GM21717 (cell line): Measurements from ENCODE around the gene PAN3.
"Not testable (repeated sequence)": the region's sequence is repeated elsewhere in the genome, so short reads cannot be mapped to it uniquely, and the experiment has no call there.

Experiments
- ATAC-seq: cut with Tn5 transposase; IDR thresholded peaks from one replicate; pipeline ENCODE4 v1.9.1; 2021; ENCODE audit warnings: mild to moderate bottlenecking, moderate library complexity; ENCODE audit not compliant: unreplicated experiment

Gene PAN3

GRCh38 chr13:28138012-28138755, at the start of gene PAN3:
Gene PAN3, plus strand, starts transcription at chr13:28138545. Its CDS starts 113 bp downstream, at chr13:28138658.
- ATAC-seq, result peak; percentile 36

- no peak for ATAC-seq
Observed at GRCh38 chr13:28089065-28089464, 49.3 kb upstream of the PAN3 start.

- ATAC-seq, result no peak
Observed at GRCh38 chr13:28092431-28092830, 45.9 kb upstream of the PAN3 start.

GRCh38 chr13:28093881-28094280, 44.5 kb upstream of the PAN3 start:
- no peak for ATAC-seq

GRCh38 chr13:28094306-28094705, 44.0 kb upstream of the PAN3 start:
- no peak for ATAC-seq

GRCh38 chr13:28097503-28097902, 40.8 kb upstream of the PAN3 start:
- ATAC-seq, result no peak

GRCh38 chr13:28099396-28100149, 38.8 kb upstream of the PAN3 start:
- ATAC-seq, result no peak

- peak; percentile 68 for ATAC-seq
Observed at GRCh38 chr13:28100150-28101121, 37.9 kb upstream of the PAN3 start, which contains the start of gene FLT3. Gene FLT3, minus strand, starts transcription at chr13:28100576. Its CDS starts 66 bp downstream, at chr13:28100510.

GRCh38 chr13:28101886-28102285, 36.5 kb upstream of the PAN3 start:
- not testable (repeated sequence) for ATAC-seq

- ATAC-seq, result no peak
Observed at GRCh38 chr13:28106976-28107375, 31.4 kb upstream of the PAN3 start.

- ATAC-seq, result no peak
Observed at GRCh38 chr13:28110414-28110813, 27.9 kb upstream of the PAN3 start.

- no peak for ATAC-seq
Observed at GRCh38 chr13:28116736-28117135, 21.6 kb upstream of the PAN3 start.

GRCh38 chr13:28117689-28118377, 20.5 kb upstream of the PAN3 start:
- ATAC-seq, result no peak

- no peak for ATAC-seq
Observed at GRCh38 chr13:28120317-28120716, 18.0 kb upstream of the PAN3 start.

- no peak for ATAC-seq
Observed at GRCh38 chr13:28121224-28121623, 17.1 kb upstream of the PAN3 start.

GRCh38 chr13:28128030-28128429, 10.3 kb upstream of the PAN3 start:
- ATAC-seq, result no peak

GRCh38 chr13:28128926-28129325, 9.4 kb upstream of the PAN3 start:
- no peak for ATAC-seq

- no peak for ATAC-seq
Observed at GRCh38 chr13:28129911-28130693, 8.2 kb upstream of the PAN3 start.

- ATAC-seq, result no peak
Observed at GRCh38 chr13:28131646-28132045, 6.7 kb upstream of the PAN3 start.

GRCh38 chr13:28136916-28137315, 1.4 kb upstream of the PAN3 start:
- ATAC-seq, result no peak
